MM.1S (cell line): ENCODE data around the gene RGS7.

Source experiments
- EZH2 ChIP-seq: fragments of 300-600 bp; sonication (generic); optimal IDR thresholded peaks from 2 replicates; pipeline ENCODE3; 2017; ENCODE audit warnings: low read depth, mild to moderate bottlenecking, antibody characterized with exemption, low read length, mixed read lengths
- EZH2phosphoT487 ChIP-seq: fragments of 300-600 bp; sonication (generic); IDR thresholded peaks from 2 replicates; pipeline ENCODE4 v1.6.1; 2018; ENCODE audit warnings: antibody characterized with exemption, low read length
- TF ChIP-seq, protein P1 (sequence below): fragments of 300-600 bp; sonication (generic); IDR thresholded peaks from 2 replicates; pipeline ENCODE4 v1.5.1; 2016; ENCODE audit warnings: antibody characterized with exemption, low read length, mixed read lengths

DNA sequence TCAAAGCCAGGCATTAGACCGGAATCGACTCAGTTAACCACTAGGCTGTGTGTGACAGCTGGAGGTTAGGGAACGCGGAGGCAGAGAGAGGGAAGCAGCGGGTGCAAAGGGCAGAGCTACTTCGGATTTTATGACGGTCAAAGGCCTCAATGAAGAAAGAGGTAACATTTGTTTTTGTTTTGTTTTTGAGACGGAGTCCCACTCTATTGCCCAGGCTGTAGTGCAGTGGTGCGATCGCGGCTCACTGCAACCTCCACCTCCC, 468.3 kb downstream of the RGS7 start:
- TF ChIP-seq, protein P1, sequence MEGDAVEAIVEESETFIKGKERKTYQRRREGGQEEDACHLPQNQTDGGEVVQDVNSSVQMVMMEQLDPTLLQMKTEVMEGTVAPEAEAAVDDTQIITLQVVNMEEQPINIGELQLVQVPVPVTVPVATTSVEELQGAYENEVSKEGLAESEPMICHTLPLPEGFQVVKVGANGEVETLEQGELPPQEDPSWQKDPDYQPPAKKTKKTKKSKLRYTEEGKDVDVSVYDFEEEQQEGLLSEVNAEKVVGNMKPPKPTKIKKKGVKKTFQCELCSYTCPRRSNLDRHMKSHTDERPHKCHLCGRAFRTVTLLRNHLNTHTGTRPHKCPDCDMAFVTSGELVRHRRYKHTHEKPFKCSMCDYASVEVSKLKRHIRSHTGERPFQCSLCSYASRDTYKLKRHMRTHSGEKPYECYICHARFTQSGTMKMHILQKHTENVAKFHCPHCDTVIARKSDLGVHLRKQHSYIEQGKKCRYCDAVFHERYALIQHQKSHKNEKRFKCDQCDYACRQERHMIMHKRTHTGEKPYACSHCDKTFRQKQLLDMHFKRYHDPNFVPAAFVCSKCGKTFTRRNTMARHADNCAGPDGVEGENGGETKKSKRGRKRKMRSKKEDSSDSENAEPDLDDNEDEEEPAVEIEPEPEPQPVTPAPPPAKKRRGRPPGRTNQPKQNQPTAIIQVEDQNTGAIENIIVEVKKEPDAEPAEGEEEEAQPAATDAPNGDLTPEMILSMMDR = no peak
- TF ChIP-seq EZH2 (no peak), EZH2phosphoT487 (no peak)
